Kidney (tissue), 14 donors: Measurements from ENCODE around the gene LUZP1. TPM values are rescaled to one million over a fixed set of nuclear protein-coding genes. Genes with fewer than 3 reads are reported as not detected.

Experiments
- DNase-seq, 5 donors: peaks; one replicate each; pipeline ENCODE4 v3.0.0-alpha.2; 2013 to 2020
- FAIRE-seq: peaks from 2 replicates; lab custom pipeline; 2012; peaks lifted over from hg19 to GRCh38; lab: Jason Lieb, UNC
- H3K27ac ChIP-seq, 2 donors: one replicate each; pipeline ENCODE4 v1.7.0; 2013; ENCODE audit warnings: low read depth in 2 of 2, low read length in 2 of 2, inconsistent platforms in 1 of 2
- H3K27me3 ChIP-seq: one replicate; pipeline ENCODE4 v1.7.1; 2013; ENCODE audit warnings: low read length, inconsistent platforms; ENCODE audit not compliant: control insufficient read depth, insufficient read depth
- H3K36me3 ChIP-seq, 3 donors: one replicate each; pipeline versions ENCODE4 v1.7.0 to v1.7.1; 2013; ENCODE audit warnings: low read length in 3 of 3, control low read depth in 1 of 3, inconsistent platforms in 1 of 3; ENCODE audit not compliant: insufficient read depth in 3 of 3, control insufficient read depth in 2 of 3
- H3K4me1 ChIP-seq, 3 donors: one replicate each; pipeline versions ENCODE4 v1.7.0 to v1.7.1; 2013; ENCODE audit warnings: low read length in 3 of 3, inconsistent platforms in 1 of 3, low read depth in 1 of 3; ENCODE audit not compliant: control insufficient read depth in 2 of 3, insufficient read depth in 2 of 3
- H3K4me3 ChIP-seq, 3 donors: one replicate each; pipeline versions ENCODE4 v1.7.0 to v1.8.1; 2013; ENCODE audit warnings: low read length in 3 of 3, control low read depth in 1 of 3, inconsistent platforms in 1 of 3
- H3K9ac ChIP-seq, 3 donors: one replicate each; pipeline versions ENCODE4 v1.7.0 to v1.7.1; 2013; ENCODE audit warnings: low read length in 3 of 3, control low read depth in 1 of 3, inconsistent platforms in 1 of 3
- H3K9me3 ChIP-seq, 3 donors: one replicate each; pipeline versions ENCODE4 v1.7.0 to v1.7.1; 2013; ENCODE audit warnings: low read length in 3 of 3, control low read depth in 1 of 3, inconsistent platforms in 1 of 3; ENCODE audit not compliant: control insufficient read depth in 2 of 3, insufficient read depth in 1 of 3
- intact Hi-C: fragments of 100-400 bp; cut with DNase I; formaldehyde crosslinking; loops from one replicate; pipeline ENCODE4 v1.11.1; 2022
- microRNA-seq: library from miRNA; unstranded; fragments of <30 nt; microRNA quantifications from one replicate; pipeline ENCODE4 v1.2.0, GENCODE V29; 2020
- polyA plus RNA-seq: library from polyadenylated mRNA; stranded (reverse); fragments of 350-450 nt; fragmentation: Illumina TruSeq; extraction: RNeasy Lipid Tissue Mini Kit (QIAGEN cat#74804); gene quantifications from one replicate; pipeline ENCODE4 v1.2.3, GENCODE V29; 2014; ENCODE audit warnings: low read depth, low replicate concordance; ENCODE audit not compliant: insufficient read depth
- total RNA-seq: library from RNA; stranded (reverse); fragmentation: NEBNext Ultra II Directional; extraction: Animal tissue kit (Norgen Biotek cat#: 25700); gene quantifications from one replicate; pipeline ENCODE4 v1.2.1, GENCODE V29; 2021
- TF ChIP-seq, protein P1 (sequence below): IDR thresholded peaks from 3 replicates; pipeline ENCODE4 v1.5.1; 2012; ENCODE audit warnings: mild to moderate bottlenecking, moderate library complexity, borderline replicate concordance; ENCODE audit not compliant: insufficient read depth; ENCODE audit errors: extremely low read depth
- donor health status: control.
- donor health status: control.
- donor health status: control.
- donor health status: control.
- donor health status: control.
- donor health status: DM: yes; HTN: yes; CAD: no.
- donor health status: Normal renal cell carcinoma (clear cell type).

The LUZP1 gene
- total and polyA plus RNA-seq, 2 donors from 2014 or later = 6.7 to 39.0 TPM

DNA sequence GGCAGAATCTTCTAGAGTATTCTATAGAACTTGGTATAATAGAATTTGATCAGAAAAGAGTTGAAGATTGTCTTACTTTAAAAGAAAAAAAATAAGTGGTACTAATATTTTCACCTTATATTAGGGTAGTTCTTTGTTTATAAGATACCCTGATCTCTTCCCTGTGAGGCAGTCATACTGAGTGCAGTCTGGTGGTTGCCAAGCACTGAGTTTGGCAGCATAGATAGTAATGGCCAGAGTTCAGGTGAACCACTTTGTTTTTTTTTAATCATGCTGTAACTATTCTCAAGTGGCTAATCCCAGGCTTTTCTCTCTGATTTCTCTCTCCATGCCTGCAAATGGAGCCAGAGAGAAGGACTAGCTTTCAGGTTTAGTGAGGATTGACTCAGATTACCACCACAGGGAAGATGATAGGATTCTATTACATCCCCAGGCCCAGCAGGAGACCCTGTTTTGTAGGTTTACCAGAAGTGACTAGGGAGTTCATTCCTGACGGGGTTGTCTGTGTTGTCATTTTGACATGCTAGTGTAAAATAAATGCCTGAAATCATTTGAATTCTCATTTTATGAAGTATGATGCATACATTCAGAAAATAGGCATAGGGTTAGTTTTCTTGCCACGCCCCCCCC lies 132.7 kb downstream of the LUZP1 start:
- peaks cover 0 to 2% (median 0%) of the 10 kb centered on the region in 3 donors for H3K4me1 ChIP-seq
- H3K27ac ChIP-seq = no peak overlapping the region
- intact Hi-C loops = no loop called here
- no peaks in the 10 kb centered on the region for H3K9me3 ChIP-seq
- no peaks in the 10 kb centered on the region for H3K27me3 ChIP-seq
- no peak overlapping the region for H3K9ac ChIP-seq
- no peaks in the 10 kb centered on the region for H3K36me3 ChIP-seq
- TF ChIP-seq, protein P1, sequence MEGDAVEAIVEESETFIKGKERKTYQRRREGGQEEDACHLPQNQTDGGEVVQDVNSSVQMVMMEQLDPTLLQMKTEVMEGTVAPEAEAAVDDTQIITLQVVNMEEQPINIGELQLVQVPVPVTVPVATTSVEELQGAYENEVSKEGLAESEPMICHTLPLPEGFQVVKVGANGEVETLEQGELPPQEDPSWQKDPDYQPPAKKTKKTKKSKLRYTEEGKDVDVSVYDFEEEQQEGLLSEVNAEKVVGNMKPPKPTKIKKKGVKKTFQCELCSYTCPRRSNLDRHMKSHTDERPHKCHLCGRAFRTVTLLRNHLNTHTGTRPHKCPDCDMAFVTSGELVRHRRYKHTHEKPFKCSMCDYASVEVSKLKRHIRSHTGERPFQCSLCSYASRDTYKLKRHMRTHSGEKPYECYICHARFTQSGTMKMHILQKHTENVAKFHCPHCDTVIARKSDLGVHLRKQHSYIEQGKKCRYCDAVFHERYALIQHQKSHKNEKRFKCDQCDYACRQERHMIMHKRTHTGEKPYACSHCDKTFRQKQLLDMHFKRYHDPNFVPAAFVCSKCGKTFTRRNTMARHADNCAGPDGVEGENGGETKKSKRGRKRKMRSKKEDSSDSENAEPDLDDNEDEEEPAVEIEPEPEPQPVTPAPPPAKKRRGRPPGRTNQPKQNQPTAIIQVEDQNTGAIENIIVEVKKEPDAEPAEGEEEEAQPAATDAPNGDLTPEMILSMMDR = no peak
- no peak for FAIRE-seq
- no peak overlapping the region for H3K4me3 ChIP-seq
- DNase-seq = no peak

Small RNAs within 50 kb of the gene (microRNA-seq; reads per million reads assigned to microRNA genes)
- gene MIR3115 (not detected), gene MIR4419A (not detected)

Other genes starting within 250 kb of the LUZP1 start
- gene LACTBL1, start 196.0 kb downstream of the LUZP1 start, total RNA-seq = not detected
- gene LACTBL1, start 196.0 kb downstream of the LUZP1 start, polyA plus RNA-seq = not detected
- not detected for gene TEX46, start 153.0 kb downstream of the LUZP1 start, total RNA-seq
- gene TEX46, start 153.0 kb downstream of the LUZP1 start, polyA plus RNA-seq = not detected
- gene KDM1A, start 149.4 kb downstream of the LUZP1 start, total RNA-seq = 54.4 TPM
- gene KDM1A, start 149.4 kb downstream of the LUZP1 start, polyA plus RNA-seq = 33.3 TPM
- 0.09 TPM for gene HTR1D, start 48.6 kb upstream of the LUZP1 start, total RNA-seq
- gene HTR1D, start 48.6 kb upstream of the LUZP1 start, polyA plus RNA-seq = not detected
- 126 TPM for gene HNRNPR, start 175.4 kb upstream of the LUZP1 start, total RNA-seq
- gene HNRNPR, start 175.4 kb upstream of the LUZP1 start, polyA plus RNA-seq = 45.3 TPM
- gene ZNF436, start 201.0 kb upstream of the LUZP1 start, total RNA-seq = 19.8 TPM
- gene ZNF436, start 201.0 kb upstream of the LUZP1 start, polyA plus RNA-seq = 4.6 TPM